Right lobe of liver (tissue), 4 donors: ENCODE results near the gene OPCML.

Source experiments
- CTCF ChIP-seq, 4 donors: fragments of 200-600 bp in 3 of 4; fragments of 450-650 bp in 1 of 4; IDR thresholded peaks; one replicate each; pipeline versions ENCODE4 v1.5.1 to v1.8.0; 2016 to 2022; ENCODE audit warnings: antibody characterized with exemption in 4 of 4, mild to moderate bottlenecking in 2 of 4
- POLR2A ChIP-seq: fragments of 450-650 bp; IDR thresholded peaks from one replicate; pipeline ENCODE4 v1.6.1; 2017; ENCODE audit warnings: antibody characterized with exemption, mild to moderate bottlenecking
- donor health status: DM: no; HTN: no; CAD: no.
- donor health status: DM: no; HTN: no; CAD: no.
- donor health status: DM: no; HTN: yes; CAD: no.

GRCh38 chr11:132779497-132779896 lies 752.8 kb downstream of the OPCML start:
- no peak for TF ChIP-seq CTCF (IDR thresholded peaks at IDR 0.05)
- TF ChIP-seq POLR2A: no peak
